Glutamatergic neuron (in vitro differentiated cells): ENCODE data around the gene LYPD8. TPM values are rescaled to one million over a fixed set of nuclear protein-coding genes. Genes with fewer than 3 reads are reported as not detected.
"Not testable (repeated sequence)": the region's sequence is repeated elsewhere in the genome, so short reads cannot be mapped to it uniquely, and the experiment has no call there.

Source experiments
- DNase-seq: peaks from one replicate; pipeline ENCODE4 v3.0.0; 2022
- H3K27ac Mint-ChIP-seq: one replicate; pipeline ENCODE4 v1.8.0; 2020; ENCODE audit warnings: mild to moderate bottlenecking, mixed read lengths, inconsistent platforms; ENCODE audit not compliant: unreplicated experiment
- H3K27me3 Mint-ChIP-seq: one replicate; pipeline ENCODE4 v1.8.0; 2020; ENCODE audit warnings: mild to moderate bottlenecking, moderate library complexity, mixed read lengths, inconsistent platforms; ENCODE audit not compliant: unreplicated experiment
- H3K36me3 Mint-ChIP-seq: one replicate; pipeline ENCODE4 v1.8.0; 2020; ENCODE audit warnings: mild to moderate bottlenecking, mixed read lengths, inconsistent platforms; ENCODE audit not compliant: unreplicated experiment
- H3K4me1 Mint-ChIP-seq: one replicate; pipeline ENCODE4 v1.8.0; 2020; ENCODE audit warnings: mild to moderate bottlenecking, low read depth, mixed read lengths, inconsistent platforms; ENCODE audit not compliant: unreplicated experiment
- H3K4me3 Mint-ChIP-seq: one replicate; pipeline ENCODE4 v1.8.0; 2020; ENCODE audit warnings: mild to moderate bottlenecking, mixed read lengths, inconsistent platforms; ENCODE audit not compliant: unreplicated experiment
- H3K9me3 Mint-ChIP-seq: one replicate; pipeline ENCODE4 v1.8.0; 2020; ENCODE audit warnings: mild to moderate bottlenecking, moderate library complexity, mixed read lengths, inconsistent platforms; ENCODE audit not compliant: unreplicated experiment
- total RNA-seq: library from RNA; stranded (reverse); fragmentation: NEBNext Ultra II Directional; extraction: Animal tissue kit (Norgen Biotek cat#: 25700); gene quantifications from one replicate; pipeline ENCODE4 v1.2.1, GENCODE V29; 2021; ENCODE audit not compliant: unreplicated experiment
- TF ChIP-seq, protein P1 (sequence below): fragments of 200-600 bp; sonication (generic); IDR thresholded peaks from one replicate; pipeline ENCODE4 v1.5.0; 2021; ENCODE audit not compliant: partially characterized antibody, unreplicated experiment

Gene LYPD8
- total RNA-seq, 1 donor from 2014 or later: not detected

DNA sequence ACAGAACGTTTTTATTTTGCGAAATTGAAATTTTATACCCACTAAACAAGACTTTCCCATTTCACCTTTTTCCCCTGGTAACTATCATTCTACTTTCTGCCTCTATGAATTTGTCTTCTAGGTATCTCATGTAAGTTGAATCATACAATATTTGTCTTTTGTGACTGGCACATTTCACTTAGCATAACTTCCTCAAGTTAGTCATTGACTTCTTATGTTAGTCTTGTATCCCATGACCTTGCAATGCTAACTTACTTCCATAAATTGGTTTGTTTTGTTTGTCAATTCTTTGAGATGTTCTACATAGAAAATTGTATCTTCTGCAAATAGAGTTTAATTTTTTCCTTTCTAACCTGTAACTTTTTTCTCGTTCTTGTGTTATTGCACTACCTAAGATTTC lies 43.2 kb upstream of the LYPD8 start:
- no peaks in the 10 kb centered on the region for H3K27me3 Mint-ChIP-seq
- TF ChIP-seq, protein P1, sequence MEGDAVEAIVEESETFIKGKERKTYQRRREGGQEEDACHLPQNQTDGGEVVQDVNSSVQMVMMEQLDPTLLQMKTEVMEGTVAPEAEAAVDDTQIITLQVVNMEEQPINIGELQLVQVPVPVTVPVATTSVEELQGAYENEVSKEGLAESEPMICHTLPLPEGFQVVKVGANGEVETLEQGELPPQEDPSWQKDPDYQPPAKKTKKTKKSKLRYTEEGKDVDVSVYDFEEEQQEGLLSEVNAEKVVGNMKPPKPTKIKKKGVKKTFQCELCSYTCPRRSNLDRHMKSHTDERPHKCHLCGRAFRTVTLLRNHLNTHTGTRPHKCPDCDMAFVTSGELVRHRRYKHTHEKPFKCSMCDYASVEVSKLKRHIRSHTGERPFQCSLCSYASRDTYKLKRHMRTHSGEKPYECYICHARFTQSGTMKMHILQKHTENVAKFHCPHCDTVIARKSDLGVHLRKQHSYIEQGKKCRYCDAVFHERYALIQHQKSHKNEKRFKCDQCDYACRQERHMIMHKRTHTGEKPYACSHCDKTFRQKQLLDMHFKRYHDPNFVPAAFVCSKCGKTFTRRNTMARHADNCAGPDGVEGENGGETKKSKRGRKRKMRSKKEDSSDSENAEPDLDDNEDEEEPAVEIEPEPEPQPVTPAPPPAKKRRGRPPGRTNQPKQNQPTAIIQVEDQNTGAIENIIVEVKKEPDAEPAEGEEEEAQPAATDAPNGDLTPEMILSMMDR: no peak
- no peak for DNase-seq
- no peaks in the 10 kb centered on the region for H3K4me1 Mint-ChIP-seq
- H3K9me3 Mint-ChIP-seq: peaks cover 2% of the 10 kb centered on the region
- H3K4me3 Mint-ChIP-seq: no peak overlapping the region
- H3K36me3 Mint-ChIP-seq: no peaks in the 10 kb centered on the region
- H3K27ac Mint-ChIP-seq: no peak overlapping the region

DNA sequence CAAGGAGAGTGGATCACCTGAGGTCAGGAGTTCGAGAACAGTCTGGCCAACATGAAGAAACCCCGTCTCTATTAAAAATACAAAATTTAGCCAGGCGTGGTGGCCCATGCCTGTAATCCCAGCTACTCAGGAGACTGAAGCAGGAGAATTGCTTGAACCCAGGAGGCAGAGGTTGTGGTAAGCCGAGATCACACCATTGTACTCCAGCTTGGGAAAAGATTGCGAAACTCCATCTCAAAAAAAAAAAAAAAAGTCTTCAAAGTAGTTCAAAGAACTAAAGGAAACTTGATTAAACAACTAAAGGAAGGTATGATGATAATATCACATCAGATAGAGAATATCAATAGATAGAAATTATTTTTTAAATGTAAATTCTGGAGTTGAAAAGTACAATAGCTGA lies 39.1 kb upstream of the LYPD8 start:
- not testable (repeated sequence) for H3K4me3 Mint-ChIP-seq, H3K36me3 Mint-ChIP-seq, H3K4me1 Mint-ChIP-seq, H3K9me3 Mint-ChIP-seq, H3K27ac Mint-ChIP-seq, DNase-seq, H3K27me3 Mint-ChIP-seq

DNA sequence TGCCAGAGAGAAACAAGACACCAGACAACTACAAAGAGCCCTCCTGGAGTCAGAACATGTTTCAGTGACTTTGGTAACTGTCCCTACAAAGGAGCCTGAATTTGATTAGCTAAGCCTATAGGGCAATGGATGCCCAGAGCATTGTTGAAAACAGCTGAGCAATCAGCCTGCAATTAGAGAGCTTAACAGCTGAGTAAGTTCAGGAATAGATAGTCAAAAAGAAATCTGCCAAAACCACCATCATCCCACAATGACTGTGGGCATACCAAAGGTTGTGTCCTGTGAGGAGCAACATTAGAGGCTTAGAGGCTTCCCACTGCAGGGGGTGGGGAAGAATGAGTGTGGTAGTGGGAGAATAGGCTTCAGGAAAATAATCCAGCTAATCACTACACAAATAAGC lies 38.0 kb upstream of the LYPD8 start:
- Mint-ChIP-seq H3K27me3 (no peaks in the 10 kb centered on the region), H3K4me3 (no peak overlapping the region), H3K4me1 (no peaks in the 10 kb centered on the region), H3K9me3 (no peaks in the 10 kb centered on the region), H3K36me3 (no peaks in the 10 kb centered on the region), H3K27ac (no peak overlapping the region)
- TF ChIP-seq, protein P1: no peak
- no peak for DNase-seq

DNA sequence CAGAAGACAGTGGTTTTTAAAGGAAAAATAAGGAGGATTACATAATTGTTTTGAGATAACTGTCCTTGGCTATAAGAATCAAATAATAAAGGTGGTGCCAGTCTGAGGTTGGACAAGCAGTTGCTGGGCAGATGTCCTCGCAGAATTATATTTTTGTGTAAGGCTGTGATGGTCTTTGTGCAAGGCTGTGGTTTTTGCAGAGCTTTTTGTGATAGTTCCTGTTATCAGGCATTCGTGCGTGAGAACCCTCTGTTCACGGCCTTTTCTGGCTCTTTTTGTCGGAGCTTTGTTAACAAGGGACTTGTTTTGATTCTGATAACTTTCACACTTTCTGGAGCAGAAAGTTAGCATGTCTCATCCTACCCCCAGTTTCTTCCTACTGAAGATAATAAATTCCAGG lies 36.8 kb upstream of the LYPD8 start:
- Mint-ChIP-seq H3K36me3 (no peaks in the 10 kb centered on the region), H3K9me3 (no peaks in the 10 kb centered on the region), H3K4me3 (no peak overlapping the region), H3K27me3 (no peaks in the 10 kb centered on the region), H3K27ac (no peak overlapping the region), H3K4me1 (no peaks in the 10 kb centered on the region)
- TF ChIP-seq, protein P1: no peak
- DNase-seq: no peak

DNA sequence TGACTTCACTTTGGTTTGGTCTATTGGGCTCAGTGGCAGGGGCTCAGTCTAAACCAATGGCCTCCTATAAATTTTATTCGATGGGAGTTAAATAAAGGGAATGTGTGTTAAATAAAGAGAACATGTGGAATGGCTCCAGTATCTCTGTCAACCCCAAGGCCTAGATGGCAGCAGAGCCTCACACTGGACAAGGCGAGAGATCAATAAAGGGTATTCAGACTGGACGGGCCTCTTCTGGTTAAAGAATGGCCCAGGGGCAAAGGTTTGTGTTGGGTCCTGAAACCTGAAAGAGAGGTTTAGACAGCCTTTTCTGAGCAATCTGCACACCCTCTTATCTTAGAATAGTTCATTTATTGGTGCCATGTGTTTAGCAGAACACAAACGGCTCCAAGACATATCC lies 35.5 kb upstream of the LYPD8 start:
- TF ChIP-seq, protein P1: no peak
- Mint-ChIP-seq H3K27ac (no peak overlapping the region), H3K9me3 (no peaks in the 10 kb centered on the region), H3K36me3 (no peaks in the 10 kb centered on the region), H3K27me3 (no peaks in the 10 kb centered on the region), H3K4me1 (no peaks in the 10 kb centered on the region), H3K4me3 (no peak overlapping the region)
- no peak for DNase-seq

DNA sequence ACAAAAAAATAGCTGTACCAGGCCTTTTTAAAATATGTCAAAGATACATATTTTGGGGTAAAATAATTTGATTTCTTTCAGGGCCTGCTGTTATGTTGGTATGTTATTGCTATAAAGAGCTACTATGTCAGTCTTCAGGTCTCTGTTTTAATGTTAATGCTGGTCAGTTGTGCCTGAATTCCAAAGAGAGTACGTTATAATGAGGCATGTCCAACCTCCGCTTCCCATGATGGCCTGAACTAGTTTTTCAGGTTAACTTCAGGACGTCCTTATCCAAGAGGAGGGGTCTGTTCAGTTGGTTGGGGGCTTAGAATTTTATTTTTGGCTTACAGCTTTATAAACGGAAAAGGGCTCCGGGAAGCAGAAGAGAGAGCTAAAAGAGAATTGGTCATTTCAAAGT lies 34.9 kb upstream of the LYPD8 start:
- no peaks in the 10 kb centered on the region for H3K36me3 Mint-ChIP-seq
- H3K4me1 Mint-ChIP-seq: no peaks in the 10 kb centered on the region
- H3K27me3 Mint-ChIP-seq: no peaks in the 10 kb centered on the region
- no peak overlapping the region for H3K4me3 Mint-ChIP-seq
- no peaks in the 10 kb centered on the region for H3K9me3 Mint-ChIP-seq
- TF ChIP-seq, protein P1: no peak
- DNase-seq: no peak
- H3K27ac Mint-ChIP-seq: no peak overlapping the region

DNA sequence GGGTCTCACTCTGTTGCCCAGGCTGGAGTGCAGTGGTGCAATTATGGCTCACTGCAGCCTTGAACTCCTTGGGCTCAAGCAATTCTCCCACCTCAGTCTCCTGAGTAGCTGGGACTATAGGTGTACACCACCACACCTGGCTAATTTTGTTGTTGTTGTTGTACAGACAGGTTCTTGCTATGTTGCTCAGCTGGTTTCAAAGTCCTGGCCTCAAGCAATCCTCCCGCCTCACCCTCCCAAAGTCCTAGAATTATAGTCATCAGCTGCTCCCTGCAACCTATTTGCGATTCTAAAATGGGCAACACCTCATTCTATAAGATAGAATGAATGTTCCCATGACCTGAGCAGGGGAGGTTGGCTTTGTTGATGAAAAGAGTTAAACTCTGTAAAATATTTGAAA lies 33.8 kb upstream of the LYPD8 start:
- H3K9me3 Mint-ChIP-seq, DNase-seq, H3K27ac Mint-ChIP-seq, H3K4me3 Mint-ChIP-seq, H3K4me1 Mint-ChIP-seq, H3K27me3 Mint-ChIP-seq, H3K36me3 Mint-ChIP-seq: not testable (repeated sequence)
